Stimulated activated CD8-positive, alpha-beta memory T cell treated with anti-CD3 and anti-CD28 coated beads, Interleukin-15, amount 100 ng/mL, for 24 hours (primary cell): Measurements from ENCODE around the gene SCMH1.
"Not testable (repeated sequence)": the region's sequence is repeated elsewhere in the genome, so short reads cannot be mapped to it uniquely, and the experiment has no call there.

Experiments used
- DNase-seq: peaks from one replicate; pipeline ENCODE4 v3.0.0-alpha.2; 2020; ENCODE audit warnings: low read depth

The SCMH1 gene

DNA sequence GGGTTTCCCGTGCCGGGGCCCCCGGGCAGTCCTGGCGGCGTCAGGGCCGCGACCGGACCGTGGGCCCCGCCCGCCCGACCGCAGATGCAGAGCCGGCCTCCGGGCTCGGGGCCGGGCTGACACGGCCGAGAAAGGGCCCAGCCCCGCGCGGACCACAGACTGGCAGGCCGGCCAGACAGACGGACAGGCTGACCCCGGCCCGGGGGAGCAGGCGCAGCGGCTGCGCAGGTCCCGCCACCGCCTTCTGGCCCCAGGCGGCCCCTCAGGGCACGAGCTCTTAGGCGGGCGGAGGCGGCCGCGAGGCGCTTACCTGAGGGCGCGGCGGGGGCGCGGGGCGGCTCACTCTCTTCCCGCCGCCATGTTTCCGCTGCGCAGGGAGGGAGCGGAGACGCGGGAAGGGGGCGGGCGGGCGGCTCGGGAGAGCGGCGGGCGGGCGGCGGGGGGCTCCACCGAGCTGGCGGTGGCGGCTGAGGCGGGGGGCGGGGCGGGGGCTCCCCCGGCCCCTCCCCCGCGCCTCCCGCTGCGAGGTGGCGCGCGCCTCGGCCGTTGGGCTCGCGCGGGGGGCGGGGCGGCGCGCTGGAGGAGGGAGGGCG lies at the start of gene SCMH1:
Gene SCMH1, minus strand, starts transcription at position 558 of the 593 bp plus-strand sequence. CDS start 56,173 bp downstream, outside the sequence.
- peak; percentile 21 for DNase-seq

DNA sequence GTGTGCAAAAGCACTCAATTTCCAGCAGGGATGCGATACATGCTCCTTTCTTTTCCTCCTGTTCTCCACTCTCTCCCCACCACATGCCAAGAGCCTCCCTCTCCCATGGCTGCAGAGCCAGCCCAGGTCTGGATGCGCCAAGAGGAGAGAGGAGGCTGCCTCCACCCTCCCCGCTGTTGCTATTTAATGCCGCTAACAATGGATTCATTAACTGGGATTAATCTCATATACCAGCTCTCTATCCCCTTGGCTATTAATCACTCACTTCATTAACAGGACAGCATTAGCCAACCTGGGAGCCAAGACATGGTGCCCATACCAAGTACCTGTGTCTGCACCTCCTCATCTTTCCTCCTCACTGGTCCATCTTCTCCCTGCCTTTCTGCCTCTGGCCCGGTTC lies 49.1 kb upstream of the SCMH1 start:
- no peak for DNase-seq

DNA sequence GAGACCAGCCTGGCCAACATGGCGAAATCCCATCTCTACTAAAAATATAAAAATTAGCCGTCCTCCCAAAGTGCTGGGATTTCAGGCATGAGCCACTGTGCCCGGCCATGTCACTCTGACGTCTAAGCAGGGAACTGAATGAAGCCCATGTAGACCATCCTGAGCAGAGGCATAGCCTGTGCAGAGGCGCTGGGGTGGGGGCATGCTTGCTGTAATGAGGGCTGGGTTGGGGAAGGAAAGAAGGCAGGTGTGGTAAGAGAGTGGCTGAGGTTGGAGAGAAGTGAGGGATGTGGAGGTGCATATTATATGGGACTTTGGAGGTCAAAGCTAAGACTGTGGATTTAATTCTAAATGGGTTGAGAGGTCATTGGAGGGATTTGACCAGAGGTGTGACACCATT lies 47.1 kb upstream of the SCMH1 start:
- DNase-seq, result no peak

DNA sequence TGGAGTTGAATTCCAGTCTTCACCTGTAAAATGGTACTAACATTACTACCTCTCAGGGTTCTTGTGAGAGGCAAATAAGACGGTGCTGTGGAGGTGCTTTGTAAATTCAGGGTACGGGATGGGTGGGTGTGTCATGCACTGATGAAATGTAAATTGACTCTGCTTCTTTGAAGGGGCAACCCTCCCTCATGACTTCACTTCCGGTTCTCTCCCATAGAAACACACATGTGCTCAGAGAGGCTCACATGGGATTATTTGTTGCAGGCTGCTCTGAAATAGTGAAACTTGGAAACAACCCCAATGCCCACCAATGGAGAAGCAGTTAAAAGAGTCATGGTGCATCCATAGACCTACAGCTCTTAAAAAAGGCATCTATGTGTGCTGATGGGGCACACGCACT lies 44.9 kb upstream of the SCMH1 start:
- no peak for DNase-seq

DNA sequence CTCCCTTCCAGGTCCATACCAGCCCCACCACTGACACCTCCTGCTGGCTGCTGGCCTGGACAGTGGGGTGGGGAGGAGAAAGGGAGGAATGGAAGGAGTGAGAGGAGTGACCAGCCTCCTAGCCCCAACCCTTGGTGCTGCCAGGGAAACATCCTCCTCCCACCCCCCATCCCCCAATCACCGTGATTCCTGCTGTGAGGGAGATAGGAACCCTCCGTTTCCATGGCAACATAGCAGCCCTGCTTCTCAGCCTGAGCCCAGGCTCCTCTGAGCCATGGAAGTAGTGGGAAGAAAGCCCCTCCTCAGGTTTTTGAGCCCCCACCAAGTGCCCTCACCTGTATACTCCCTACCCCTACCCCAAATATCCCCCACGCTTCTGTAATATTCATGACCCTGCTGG lies 44.4 kb upstream of the SCMH1 start:
- no peak for DNase-seq

DNA sequence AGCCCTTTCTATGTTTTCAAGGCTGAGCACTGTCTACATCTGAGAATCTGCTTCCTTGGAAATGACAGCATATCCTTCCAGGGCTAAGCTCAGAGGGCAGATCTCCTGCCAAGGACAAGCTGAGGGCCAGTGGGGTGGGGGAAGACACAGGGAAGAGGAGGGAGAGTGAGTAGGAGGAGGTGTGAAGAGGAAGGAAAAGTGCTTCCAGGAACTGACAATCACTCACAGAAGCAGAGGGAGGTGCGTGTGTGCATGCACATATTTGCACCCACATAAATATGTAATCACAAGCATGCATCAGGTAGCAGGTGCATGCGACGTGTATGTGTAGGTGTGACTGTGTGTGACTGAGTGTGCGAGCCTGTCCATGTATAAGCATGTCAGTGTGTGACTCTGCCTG lies 43.7 kb upstream of the SCMH1 start:
- no peak for DNase-seq

DNA sequence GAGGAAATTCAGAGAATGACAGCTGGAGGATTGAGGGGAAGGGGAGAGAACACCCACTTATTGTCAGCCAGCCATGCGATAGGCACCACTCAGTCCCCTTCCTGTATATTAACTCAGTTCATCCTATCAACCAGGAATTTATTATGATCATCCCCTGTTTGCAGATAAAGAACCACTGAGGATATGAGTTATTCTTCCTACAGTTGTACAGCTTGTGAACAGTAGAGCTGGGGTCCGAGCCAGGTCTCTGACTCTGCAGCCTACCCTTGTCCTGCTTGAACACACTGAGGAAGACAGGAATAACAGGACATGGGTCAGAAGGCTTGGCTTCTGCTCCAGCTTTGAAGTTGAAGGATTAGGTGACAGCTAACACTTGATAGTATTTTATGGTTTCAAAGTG lies 42.0 kb upstream of the SCMH1 start:
- no peak for DNase-seq

DNA sequence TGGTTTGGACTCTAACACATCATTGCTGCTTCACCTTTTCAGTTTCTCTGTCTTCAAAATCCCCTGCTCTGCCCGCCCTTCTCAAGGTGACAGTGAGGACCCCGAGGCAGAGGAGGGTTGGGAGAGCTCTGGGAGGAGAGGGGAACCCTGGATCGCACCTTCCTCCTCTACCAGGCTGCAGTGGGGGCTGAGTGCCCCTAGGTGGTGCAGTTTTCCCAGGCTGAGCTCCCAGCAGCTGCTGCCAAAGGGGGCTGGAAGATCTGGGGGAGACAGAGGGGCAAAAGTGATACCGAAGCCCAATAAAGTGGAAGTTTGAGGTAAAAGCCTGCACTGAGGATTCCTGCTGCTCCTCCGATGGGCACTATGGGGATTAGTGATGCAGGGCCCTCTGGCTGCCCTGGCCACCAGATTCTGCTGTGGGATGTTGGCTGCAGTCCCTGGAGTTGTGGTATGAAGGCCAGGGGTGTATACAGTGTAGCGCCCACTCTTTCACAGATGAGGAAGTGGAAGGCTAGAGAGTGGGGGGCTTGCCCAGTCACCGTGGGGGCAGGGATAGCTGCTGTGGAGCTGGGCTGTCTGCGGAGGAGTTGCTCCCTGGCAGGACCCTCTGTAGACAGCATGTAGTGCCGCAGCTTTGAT lies 40.7 kb upstream of the SCMH1 start:
- DNase-seq, result peak; percentile 3

DNA sequence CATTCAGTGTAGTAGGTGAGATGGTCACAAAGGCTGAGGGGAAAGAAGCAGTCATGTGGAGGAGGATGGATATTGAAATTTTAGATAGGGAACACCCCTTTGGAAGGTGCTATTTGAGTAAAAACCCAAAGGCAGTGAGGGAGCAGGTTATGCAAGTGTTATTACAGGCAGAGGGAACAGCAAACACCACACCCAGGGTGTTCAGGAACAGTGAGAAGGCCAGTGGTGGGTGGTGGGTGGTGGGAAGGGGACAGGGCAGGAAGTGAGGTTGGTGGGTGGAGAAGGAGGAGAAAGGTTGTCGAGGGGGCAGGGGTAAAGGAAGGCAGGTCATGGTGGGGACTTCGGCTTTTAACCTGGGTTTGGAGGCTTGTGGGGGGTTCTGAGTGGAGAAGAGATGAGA lies 39.2 kb upstream of the SCMH1 start:
- no peak for DNase-seq

DNA sequence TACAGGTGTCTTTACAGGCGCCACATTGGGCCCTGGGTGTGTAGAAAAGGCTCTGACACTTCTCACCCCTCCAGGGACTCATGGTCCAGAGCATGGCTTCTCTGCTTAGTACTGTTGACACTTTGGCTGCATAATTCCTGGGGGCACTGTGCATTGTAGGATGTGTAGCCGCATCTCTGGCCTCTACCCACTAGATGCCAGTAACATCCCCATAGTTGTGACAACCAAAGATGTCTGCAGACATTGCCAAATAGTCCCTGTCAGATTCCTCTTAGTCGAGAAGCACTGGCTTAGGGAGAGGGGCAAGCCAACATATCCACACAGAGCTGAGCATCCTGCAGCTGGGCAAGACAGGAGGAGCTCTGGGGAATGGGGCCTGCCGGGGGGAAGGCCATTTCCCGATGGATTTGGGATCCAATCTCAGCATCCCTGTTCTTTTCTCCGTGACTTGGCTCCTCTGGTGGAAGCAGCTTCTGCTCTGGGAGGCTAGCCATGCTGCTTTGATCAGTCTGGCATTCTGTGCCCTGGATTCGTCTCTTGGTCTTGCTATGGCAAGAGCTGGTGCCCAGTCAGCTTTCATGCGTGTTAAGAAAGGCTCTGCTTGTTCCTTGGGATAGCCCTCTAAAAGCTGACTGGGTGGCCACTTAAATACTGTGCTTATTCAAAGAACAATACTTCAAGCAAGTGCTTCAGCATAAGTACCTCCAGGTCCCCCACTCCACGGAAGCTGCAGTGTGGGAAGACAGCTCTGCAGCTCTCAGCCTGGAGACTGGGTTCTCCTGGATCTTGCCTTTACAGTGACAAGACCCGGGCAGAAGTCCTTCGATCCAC lies 38.3 kb upstream of the SCMH1 start:
- no peak for DNase-seq

DNA sequence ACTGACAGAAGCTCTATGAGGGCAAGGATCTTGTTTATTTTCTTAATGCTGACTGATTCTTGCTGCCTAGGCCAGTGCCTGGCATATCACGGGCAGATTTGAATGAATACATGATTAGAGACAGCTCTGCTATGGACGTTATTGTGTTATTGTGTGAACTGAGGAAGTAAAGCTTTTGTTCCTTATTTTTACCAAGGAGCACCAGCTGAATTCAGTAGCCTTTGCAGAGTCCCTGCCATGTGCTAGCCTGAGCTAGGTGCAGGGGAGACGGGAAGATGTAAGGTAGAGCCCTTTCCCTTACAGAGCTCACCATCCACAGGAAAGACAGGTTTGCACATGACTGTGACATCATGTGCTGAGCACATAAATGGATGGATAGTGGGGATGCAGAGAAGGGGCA lies 36.0 kb upstream of the SCMH1 start:
- DNase-seq, result no peak

DNA sequence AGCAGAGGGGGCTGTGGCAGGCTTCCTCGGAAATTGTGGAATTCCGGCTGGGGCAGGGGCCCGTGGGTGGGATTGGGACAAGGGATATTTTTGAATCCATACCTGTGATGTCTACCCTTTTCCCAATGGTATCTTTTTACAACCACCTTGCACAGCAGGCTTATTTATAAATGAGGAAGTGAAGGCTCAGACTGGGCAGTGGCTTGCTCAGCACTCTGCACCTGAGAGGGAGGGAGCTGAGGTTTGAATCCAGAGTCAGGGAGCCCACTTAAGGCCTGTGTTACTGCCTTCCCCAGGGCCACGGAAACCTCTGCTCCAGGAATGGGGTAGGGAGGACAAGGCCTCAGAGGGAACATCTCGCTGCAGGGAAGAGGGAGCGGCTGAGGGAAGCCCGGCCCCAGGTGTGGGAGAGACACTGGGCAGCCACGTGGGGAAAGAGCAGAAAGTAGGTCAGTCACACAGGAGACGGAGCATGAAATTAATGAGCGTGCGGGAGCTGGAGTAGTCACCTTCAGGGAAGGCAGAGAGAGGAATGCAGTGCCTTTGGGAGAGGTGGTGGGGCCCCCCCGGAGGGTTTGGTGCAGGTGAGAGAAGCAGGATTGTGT lies 35.4 kb upstream of the SCMH1 start:
- DNase-seq, result no peak

DNA sequence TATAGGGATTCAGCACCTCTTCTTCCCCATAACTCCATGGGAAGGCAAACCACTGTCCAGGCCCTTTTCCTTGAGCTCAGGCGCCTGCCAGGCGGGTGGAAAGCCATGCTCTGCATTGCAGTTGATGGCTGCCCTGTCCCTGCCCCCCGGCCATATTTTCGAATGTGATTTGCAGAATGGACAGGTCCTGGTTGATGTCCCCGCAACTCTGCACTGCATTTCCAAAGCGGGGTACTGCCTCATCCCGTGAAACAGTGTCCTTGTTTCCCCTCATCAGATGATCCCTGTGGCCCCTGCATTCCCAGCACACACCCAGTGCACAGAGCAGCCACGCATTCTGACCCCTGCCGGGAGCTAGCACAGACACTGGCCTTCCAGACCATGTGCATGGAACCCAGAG lies 33.7 kb upstream of the SCMH1 start:
- no peak for DNase-seq

DNA sequence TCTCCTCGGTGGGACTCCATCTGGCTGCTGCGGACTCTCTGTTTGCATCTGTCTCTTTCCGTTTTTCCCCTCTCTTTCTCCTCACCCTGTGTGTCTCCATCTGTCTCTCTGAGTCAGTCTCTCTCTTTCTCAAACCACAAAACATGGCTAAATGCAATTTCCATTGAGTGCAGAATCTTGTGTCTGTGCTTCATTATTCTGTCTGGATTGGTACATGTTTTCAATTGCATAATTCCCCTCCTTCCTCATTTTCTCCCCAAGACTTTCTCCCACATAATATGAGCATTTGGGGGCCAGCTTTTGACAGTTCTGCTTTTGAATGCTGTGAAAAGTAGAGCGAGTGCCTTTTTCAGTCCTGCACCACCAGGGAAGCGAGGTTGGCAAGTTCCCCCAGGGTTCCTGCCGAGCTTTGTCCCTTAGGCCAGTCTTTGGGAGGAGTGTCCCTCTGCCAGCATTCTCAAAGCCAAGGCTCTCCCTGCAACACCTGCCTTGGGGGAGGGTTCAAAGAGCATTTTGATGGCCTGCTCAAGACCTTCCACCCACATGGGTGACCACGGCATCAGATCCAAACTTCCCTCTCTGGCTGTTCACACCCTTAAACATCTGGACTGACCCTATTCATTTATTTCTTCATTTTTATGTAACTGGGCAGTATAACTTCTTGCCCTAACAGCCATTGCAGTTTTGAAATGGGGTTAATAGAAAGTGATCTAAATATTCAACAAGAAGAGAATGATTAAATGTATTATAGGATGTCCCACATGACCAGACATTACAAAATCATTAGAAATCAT lies 32.8 kb upstream of the SCMH1 start:
- DNase-seq, result no peak

DNA sequence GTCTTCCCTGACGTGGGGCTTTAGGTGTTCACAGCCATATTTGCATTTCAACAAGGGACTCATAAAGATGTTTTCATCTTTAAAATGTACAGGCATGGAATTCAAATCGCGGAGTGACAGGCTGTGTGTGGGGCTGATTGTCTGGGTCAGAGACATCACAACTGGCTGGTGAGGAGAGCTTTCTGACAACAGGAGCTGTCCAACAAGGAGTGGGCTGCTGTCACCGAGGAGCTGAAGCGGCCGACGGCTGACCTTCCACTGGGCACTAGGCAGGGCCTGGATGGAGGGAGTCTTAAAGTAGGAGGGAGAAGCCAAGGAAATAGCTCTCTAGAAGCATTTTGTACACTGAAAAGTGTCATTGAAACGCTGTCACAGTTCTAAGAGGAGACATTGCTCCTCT lies 30.5 kb upstream of the SCMH1 start:
- DNase-seq, result no peak

DNA sequence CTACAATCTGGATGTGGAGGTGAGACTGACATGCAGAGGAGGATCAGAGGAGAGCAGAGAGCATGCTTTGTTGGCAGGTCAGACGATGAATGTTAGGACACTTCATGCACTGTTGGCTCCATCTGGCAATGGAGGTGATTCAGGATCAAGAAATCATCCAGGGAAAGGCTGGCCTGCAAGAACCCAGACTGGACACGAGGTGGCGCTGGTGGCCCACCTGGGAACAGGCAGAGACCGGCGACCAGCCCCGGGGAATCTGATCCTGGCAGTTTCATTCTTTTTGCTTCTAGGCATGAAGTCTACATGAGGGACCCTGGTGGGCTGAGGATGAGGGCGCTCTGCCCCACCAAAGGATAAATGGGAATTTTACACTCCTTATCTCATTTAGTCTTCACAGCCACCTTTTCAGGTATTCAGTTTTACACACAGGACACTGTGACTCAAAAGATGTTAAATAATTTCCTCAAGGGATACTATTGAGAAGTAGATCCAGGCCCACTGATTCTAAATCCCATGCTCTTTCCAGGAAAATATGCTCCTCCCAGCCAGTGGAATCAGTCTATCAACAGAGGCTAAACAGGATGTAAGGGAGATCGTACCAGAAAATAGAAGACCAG lies 26.2 kb upstream of the SCMH1 start:
- DNase-seq, result peak; percentile 29

DNA sequence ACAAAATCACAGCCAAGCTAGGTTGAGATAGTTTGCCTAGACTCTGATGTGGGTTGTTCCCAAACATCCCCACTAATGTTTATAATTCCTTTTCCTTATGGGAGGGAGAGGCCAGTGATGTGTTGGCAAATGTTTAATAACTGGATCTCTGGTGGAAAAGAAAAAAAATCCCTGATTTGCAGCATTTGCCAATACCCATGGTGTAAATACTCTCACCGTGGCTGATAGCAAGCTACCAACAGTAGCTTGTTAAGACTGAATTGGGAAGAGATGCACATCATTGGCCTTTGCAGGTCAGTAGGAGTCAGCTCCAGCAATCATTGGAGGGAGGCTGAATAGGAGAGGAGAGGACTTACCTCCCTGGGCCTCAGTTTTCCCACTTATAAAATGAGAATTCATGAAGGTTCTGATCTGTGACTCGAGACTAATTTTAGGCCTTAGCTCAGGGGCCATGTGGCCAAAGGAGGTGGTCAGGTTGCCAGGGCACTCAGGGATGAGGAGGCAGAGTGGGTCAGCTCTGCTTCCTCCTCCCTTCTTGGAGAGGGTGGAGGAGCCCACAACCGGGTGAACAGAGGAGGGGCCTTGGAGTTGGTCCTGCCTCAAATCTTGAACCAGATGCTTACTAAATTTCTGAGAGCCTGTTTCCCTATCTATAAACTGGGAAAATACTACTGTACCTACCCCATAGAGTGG lies 20.0 kb upstream of the SCMH1 start:
- DNase-seq, result no peak

DNA sequence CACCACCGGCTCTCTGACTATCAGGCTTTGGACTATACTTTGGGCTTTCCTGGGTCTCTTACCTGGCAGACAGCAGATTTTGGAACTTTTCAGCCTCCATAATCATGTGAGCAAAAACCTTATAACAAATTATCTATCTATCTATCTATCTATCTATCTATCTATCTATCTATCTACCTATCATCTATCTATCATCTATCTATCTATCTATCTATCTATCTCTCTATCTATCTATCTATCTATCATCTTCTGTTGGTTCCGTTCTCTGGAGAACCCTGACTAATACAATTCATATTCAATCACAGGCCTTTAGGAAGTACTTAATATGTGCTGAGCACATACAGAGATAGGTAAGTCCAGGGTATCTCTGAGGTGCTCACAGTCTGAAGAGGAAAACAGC lies 18.7 kb upstream of the SCMH1 start:
- no peak for DNase-seq

DNA sequence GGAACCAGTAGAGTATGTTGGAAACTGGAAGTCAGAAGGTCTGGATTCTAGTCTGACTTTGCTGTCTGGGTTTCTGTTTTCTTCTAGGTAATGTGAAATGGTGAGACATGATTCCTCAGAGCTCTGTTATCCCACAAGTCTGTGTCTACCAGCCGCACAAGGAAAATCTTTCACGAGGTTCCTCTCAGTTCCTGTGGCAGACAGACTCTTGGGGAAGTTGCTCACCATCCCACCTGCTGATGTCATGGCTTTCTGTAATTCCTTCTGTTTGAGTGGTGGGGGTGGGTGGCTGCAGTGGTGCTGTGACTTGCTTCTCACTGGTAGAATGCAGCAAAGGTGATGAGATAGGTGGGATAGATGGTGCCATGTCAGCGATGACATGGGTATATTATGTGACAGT lies 17.1 kb upstream of the SCMH1 start:
- no peak for DNase-seq

DNA sequence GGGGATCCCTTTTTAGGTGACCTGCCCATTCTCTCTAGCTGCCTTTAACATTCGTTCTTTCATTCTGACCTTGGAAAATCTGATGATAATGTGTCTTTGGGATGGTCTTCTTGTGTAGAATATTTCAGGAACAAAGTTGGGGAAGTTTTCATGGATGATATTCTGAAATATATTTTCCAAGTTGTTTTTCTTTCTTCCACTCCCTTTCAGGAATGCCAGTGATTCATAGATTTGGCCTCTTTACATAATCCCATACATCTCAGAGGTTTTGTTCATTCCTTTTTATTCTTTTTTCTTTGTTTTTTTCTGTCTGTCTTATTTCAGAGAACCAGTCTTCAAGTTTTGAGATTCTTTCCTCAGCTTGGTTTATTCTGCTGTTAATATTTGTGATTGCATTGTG lies 13.9 kb upstream of the SCMH1 start:
- DNase-seq, result no peak

DNA sequence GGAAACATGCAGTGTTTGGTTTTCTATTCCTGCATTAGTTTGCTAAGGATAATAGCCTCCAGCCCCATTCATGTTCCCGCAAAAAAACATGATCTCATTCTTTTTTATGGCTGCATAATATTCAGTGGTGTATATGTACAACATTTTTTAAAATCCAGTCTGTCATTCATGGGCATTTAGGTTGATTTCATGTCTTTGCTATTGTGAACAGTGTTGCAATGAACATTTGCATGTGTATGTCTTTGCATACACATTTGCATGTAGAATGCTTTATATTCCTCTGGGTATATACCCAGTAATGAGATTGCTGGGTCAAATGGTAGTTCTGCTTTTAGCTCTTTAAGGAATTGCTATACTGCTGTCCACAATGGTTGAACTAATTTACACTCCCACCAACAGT lies 9.0 kb upstream of the SCMH1 start:
- DNase-seq, result not testable (repeated sequence)
